Cerebellar cortex (tissue), 1 donor: ENCODE measurements around the gene ZNF74.
A peak's percentile ranks its signal among the peaks of the same experiment; 100 is the strongest.

Experiments used
- DNase-seq: peaks from one replicate; pipeline ENCODE4 v3.0.0-alpha.2; 2015; ENCODE audit warnings: low spot score

The ZNF74 gene

DNA sequence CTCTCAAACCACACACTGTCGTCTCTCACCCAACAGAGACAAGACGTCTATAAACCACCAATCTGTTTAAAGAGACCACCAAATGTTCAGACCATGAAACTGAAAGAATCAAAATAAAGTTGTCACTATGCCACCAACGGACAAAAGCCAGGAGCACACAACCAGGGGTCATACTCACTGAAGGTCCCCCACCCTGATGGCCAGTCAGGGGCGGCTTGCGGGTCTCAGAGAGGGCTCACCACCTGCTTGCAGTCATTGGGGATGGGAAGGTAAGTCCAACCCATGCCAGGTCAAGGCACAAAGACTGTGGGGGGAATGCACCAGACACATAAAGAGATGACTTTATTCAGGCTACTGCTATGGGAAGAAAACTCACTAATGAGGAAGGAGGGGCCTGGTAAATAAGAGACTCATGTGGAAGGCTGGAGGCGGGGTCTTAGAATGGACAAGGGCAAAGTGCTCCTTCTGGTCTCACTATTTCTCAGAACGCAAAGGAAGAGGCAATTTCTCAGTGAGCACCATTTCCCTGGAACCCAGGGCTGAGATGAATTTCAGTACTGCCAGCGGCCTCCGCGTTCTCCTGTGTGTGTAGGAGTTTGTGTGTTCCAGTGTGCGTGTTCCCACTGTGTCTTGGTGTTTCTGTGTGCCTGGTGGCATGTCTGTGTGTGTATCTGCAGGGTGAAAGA is 26.3 kb downstream of the ZNF74 start:
- peak; percentile 31 for DNase-seq

DNA sequence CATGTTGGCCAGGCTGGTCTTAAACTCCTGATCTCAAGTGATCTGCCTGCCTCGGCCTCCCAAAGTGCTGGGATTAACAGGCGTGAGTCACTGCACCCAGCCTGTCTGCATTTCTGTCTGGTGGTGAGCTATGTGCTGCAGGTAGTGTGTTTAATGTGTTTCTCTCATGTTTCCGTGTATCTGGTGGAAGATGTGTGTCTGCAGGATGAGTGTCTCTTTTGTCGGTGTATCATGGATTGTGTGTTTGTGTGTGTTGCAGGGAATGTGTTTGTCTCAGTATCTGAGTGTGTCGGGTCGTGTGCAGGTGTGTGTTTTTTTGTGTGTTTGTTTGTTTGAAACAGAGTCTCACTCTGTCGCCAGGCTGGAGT is 27.5 kb downstream of the ZNF74 start:
- DNase-seq: no peak

DNA sequence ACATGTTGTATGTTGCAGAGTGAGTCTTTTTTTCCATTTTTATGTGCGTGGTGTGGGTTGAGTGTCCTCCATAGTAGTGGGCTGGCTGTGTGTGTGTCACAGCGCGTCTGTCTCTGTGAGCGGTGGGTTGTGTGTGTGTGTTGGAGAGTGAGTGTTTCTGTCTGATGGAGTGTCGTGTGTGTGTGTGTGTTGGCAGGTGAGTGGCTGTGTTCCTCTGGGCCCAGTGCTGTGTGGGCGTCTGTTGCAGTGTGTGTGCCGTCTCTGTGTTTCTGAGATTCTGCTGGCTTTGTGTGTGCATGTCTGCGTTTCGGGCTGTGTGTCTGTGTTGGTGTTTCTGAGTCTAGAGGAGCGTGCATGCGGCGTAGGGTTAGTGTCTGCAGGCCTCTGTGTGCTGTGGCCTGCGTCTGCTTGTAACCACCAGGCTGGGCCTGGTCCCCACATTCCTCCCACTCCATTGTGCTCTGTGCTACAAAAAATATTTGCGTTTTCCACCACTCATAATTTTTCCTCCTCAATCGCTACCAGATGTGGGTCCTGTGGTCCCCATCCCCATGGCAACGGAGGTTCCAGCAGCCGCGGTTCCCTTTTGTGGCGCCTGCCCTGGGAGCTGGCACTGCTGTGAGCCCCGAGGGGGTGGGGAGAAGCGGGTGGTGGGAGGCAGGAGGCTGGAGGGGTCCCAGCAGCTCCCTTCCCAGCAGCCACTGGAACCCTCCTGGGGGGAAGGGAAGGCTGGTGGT is 28.5 kb downstream of the ZNF74 start:
- no peak for DNase-seq

DNA sequence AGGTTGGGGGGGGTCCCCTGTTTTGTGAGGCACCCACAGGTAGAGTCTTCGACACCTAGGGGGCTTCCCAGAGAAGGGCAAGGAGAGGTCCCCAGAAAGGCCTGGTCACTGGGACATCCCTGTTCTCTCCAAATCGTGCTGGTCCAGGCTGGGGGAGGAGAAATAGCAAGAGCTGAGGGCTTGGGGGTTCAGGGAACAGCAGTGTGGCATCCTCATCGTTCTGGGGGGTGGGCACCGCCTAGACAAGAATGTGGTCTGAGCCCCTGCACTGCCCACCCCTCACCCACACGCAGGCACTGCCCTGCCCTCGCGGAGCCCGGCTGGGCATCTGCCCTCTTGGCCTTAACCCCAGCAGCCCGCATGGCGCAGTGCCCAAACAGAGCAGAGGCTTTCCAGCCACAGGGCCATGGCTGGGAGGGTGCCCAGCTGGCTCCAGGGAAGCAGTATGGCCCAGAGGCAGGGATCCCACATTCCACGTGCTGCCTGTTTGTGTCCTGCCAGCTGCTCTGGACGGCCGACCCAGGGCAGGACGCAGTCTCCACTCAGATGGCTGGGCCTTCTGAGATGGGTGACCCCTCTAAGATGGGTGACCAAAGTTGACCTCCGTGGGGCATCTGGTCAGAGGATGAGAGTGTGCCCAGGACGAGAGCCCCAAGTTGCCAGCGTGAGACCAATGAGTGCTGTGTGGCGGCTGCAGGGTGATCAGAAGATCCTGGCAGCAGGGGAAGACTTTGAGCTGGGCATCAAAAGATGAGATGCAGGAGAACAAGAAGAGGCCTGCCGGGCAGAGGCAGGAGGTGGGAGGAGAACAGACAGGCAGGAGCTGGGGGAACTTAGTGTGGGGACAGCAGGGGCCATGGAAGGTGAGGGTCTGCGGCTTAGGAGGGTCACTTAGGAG is 29.3 kb downstream of the ZNF74 start:
- DNase-seq: no peak

DNA sequence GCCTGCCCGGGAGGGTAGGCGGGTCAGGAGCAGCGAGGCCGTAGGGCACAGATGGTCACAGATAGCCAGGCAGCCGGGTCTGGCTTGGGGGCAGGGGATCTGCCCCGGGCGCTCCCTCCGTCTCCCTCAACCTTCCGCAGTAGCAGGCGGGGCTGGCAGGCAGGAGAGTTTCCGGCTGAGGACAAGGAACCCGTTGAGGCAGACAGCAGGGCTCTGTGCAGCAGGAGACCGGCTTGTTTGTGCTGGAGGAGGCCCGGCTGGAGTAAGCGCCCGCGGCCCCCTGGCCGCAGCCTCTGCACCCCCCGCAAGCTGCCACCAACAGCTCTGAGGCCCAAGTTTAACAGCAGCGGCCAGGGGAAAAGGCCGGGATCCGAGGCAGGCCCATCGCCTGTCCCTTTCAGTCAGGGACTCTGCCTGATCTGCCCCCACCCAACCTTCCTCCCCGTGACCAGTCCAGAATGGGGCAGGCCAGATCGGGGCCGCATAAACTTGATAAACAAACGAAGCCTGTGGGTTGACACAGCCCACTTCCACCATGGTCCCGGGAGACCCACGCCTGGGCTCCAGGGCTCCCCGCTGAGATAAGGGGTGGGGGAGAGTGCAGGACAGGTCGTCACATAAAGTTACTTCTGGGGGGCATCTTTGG is 30.1 kb downstream of the ZNF74 start:
- no peak for DNase-seq

DNA sequence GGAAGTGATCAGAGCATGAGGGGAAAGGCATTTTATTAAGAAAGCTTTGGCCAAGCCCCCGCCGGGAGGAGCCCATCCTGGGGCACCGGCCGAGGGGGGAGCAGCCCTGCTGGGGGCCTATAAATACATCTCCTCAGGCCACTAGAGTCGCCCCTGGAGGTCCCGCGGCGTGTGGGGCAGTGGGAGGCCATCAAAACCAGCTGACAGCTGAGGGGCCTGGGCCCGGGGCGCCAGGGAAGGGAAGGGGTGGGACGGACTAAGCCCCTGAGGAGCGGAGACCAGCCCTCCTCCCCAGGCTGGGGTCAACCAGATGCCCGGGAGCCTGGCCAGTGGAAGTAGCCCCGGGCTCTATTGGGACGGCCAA is 30.6 kb downstream of the ZNF74 start:
- no peak for DNase-seq

DNA sequence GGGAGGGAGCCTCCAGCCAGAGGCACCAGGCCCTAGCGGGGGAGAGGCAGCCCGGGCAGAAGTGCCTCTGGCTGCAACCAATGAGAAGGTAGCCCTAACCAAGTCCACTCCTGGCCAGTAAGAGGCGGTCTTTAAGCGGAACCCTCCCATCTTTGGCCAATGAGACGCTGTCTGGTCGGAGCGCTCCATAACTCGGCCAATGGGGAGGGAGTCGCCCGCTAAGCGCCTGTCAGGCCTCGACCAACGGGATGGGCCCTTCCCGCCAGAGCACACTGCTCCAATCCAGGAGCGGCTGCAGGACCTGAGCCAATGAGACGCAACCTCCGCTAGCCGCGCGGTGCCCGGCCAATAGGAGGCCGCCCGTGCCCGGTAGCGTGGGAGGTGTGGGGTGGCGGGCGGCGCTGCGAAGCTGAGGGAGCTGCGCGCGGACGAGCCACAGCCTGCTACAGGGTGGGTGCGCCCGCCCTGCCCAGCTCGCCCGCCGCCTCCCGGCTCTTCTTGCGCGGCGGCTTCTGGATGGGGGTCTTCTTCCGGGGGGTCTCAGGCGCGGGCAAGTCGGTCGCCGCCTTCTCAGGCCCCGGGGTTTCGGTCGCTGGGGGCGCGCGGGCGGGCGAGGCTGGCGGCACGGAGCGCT is 31.1 kb downstream of the ZNF74 start:
- DNase-seq: peak; percentile 41

DNA sequence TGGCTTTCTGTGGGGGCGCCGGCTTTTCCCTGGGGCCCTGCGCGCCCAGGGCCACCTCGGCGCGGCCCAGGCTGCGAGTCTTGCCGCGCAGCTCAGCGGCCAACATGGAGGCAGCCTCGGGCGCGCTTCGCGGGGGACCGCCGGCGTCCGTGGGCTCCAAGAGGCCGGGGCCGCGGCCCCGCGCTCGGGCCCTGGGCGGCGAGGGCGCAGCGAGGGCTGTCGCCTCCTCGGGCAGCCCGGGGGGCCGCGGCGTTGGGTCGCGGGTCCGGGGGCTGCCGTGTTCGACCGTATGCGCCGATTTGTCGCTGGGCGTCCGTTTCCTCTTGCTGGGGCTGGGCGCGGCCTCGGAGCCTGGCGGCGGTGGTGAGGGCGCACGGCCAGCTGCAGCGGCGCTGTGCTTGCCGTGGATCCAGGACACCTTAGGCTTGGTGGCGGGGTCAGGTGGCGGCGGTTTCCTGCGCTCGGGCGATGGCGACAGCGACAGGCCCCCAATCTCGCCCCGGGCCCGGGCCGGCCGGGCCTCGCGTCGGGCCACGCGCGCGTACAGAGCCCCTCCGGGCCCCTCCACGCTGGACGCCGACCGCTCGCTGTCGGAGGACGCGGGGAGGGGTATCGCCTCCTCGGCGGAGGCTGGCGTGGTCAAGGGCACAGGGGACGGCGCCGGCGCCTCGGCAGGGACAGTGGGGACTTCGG is 31.8 kb downstream of the ZNF74 start:
- no peak for DNase-seq

DNA sequence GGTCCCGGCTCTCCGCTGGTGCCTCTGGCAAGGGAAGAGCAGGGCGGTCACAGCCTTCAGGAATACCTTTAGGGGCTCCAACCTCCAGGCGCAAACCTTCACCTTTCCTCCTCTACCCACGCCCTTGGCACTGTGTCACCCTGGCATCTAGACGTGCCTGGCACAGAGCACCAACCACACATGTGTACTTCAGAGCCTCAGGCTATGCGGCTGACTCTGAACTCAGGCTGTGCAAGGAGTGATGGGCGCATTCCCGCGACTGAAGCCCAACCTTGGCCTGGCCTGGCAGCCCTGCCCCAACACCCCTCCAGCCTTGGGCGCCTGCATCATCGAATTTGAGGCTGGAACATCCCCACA is 32.3 kb downstream of the ZNF74 start:
- DNase-seq: no peak

DNA sequence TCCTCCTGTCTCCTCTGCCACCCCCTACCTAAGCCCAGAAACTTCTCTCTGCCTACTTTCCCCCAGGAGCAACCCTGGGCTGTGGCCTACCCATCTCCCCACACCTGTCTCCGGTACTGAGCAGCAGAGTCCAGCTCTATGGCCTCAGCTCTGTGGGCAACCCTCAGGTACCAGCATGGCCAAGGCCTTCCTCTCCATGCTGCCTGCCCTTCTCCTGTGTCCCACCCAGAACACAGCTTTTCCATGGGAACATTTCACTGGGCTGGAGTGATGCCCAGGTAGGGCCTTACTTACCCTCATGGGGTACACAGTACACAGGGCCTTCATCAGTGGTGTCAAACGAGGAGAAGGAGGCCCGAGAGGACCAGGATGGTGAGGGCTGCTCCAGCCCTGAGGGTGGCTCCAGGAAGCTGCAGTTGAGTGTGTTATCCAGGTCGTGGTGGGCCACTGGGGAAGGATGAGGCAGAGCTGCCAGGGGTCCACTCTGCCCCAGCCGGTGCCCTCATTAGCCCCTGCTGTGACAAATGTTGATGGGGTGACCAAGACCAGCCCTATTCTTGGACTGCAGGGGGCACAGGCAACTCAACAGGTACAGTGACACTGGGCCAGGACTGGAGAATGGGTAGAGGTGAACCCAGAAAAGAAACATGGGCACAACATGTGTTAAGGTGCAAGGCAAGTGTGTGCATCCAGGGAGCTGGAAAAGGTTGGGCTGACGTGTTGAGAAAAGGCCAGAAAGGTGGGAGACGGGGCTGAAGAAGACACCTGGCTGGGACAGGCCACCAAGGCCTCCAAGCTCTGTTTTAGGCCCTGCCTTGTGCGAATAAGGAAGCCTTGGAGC is 33.4 kb downstream of the ZNF74 start:
- DNase-seq: no peak

DNA sequence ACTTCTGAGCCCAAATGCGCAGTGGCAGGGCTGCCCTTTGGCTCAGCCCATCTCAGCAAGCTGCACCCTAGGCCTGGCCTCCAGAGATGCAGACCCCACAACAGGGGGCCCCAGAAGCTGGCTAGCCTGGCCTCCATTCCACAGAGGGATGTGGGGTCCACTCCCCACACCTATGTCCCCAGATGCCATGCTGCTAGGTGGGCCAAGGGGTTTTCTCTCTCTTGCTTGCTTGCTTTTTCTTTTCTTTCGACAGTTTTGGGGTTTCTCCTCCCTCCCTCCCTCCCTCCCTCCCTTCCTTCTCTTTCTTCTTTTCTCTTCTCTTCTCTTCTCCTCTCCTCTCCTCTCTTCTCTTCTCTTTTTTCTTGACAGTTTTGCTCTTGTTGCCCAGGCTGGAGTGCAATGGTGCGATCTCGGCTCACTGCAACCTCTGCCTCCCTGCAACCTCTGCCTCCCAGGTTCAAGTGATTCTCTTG is 34.0 kb downstream of the ZNF74 start:
- DNase-seq: no peak

DNA sequence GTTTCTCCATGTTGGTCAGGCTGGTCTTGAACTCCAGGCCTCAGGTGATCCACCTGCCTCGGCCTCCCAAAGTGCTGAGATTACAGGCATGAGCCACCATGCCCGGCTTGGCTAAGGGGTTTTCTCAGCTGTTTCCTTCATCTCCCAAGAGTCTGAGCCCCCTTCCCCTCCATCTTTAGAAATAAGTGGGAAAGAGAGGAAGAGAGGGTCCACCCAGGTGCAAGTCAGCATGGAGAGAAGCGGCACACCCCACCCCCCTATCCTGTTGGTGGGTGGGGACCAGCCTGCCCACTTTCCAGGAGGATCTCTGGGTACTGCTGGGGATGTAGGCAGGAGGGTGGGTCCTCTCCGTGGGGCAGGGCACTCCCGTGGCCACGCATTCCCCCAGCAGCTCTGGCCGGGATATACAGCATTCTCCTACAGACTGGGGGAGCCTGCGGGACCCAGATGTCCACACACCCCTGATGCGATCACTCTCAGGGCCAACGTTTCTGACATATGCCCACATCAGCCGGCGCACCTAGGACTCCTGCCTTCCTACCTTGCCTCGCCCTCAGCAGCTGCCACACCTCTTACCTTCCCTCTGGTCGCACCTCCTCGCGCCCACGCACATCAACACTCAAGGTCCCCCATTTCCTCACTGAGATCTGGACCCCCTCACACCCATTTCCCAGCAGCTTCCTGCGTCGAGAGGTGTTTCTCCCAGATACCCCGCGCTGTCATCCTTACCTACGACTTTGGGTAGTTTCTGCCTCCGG is 34.7 kb downstream of the ZNF74 start:
- no peak for DNase-seq

DNA sequence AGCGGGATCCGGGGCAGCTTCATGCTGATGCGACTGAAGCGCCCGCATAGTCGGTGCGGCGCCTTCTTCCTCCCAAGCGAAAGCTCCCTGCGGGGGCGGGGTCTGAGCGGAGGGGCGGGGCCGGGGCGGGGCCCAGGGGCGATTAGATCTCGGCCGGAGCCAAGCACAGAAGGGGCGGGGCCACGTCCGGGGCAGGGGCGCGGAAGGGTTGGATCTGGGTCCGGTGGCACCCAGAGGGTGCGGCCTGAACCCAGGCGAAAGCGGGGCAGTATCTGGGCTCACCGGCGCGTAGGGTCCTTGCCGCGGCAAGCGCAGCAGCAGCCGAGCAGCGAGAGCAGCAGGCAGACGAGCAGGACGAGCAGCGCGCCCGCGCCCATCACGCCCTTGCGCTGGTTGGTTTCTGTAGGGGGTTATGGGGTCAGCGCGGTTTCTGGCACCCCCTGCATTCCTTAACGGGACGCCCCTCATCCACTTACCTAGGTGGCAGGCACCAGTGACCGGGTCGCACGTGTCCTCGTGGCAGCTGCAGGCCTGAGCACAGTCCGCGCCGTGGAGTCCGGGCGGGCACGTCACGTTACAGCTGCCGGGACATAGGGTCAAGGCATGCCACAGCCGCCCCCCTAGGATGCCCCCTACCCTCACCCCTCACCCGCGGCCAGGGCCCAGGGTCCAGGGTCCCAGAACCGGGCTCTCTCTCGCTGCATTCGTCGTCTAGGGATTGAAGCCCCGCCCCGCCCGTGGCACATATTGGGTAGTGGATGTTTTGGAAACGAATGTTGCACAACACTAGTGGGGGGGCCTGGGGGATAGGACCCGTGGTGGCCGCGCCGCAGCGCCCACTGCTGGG is 35.5 kb downstream of the ZNF74 start:
- DNase-seq: no peak

DNA sequence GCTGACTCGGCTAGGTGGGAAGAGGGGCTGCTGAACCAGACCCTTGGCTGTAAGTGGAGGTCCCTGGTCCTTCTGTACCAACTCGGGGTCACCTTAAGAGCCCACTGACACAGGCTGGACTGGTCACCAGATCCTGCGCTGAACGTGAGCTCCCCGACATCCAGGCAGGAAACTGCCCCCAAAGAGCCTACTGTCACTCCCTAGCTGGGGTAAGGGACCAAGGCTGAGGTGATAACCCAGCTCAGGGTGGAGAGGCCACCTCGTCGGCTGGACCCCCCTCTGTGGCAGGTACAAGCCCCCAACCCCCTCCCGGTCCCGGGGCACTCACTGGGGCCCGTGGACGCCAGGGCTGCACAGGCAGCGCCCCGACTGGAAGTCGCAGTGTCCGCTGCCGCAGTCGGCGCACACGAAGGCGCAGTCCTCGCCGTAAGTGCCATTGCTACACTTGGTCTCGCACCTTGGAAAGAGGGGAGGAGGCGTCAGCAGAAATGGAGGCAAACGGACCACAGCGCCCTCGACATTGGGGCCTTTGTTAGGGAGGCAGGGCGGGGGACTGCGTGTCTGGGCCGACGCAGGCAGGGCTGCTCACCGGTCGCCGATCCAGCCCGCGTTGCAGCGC is 36.3 kb downstream of the ZNF74 start:
- no peak for DNase-seq

DNA sequence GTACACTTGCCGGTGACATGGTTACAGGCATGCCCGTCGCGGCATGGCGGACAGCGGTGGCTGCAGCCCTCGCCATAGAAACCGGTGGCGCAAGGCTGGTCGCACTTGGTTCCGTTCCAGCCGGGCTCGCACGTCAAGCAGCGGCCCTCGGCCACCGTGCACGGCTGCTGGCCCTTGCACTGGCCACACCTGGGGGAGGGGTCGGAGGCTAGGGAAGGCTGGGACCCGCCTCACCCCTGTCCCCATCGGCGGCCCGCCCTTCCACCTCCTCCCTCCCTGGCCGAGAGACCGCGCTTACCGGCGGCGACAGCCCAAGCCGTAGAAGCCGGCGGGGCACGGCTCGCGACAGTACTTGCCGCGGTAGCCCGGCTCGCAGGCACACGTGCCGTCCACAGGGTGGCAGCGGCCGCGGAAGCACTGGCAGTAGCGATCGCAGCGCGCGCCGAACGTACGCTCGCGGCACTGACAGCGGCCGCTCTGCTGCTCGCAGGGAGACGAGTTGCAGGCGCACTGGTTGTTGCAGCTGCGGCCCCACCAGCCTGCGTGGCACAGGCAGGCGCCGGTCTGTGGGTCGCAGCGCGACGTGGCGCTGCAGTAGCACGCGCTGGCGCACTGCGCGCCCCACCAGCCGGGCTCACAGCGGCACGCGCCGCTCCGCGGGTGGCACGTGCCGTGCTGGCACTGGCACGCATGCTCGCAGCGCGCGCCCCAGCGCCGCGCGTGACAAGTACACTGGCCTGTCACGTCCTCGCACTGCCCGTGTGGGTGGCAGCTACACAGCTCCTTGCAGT is 37.0 kb downstream of the ZNF74 start:
- DNase-seq: no peak

DNA sequence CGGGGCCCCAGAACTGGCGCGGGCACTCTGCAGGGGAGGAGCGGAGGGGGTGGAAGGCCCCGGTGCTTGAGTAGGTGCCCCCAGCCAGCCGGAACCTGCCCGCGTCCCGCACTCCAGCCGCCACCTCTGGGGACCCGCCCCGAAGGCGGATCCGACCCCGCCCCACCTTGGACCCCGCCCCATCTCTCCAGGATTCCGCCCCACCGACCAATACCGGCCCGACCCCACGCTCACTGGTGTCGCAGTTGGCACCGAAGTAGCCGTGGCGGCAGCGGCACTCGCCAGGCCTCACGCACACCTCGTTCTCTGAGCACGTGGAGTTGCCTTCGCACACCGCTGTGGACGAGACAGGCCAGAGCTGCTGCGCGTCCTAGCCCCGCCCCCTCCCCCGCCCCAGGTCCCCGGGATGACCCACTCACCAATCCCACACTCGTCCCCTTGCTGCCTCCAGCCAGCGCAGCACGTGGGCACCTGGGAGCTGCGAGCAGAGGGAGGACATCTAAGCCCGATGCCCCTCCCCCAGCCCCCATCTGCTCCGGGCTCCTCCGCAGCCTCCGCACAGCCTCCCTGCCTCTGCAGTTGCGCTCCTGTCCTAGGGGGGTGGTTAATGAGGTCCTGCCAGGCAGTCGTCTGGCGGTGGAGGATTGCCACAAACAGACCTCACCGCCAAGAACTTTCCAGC is 37.7 kb downstream of the ZNF74 start:
- no peak for DNase-seq

DNA sequence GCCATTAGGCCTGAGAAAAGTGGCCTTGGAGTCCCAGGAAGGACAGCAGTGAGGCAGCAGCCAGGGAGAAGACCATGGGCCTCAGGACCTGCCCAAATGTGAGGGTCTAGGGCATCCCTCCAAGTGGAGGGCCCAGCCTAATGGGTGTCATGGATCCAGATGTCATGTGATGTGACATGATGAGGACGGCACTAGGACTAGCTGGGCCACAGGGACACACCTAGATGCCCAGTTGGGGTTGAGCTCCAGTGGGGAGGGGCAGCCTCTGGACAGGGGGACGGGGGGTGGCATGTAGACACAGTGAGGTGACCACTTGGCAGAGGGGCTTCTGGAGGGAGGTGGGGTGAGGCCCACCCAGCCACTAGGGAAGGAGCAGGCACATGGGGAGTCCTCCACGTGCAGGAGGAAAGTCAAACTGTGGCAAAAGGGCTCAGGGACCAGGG is 38.3 kb downstream of the ZNF74 start:
- no peak for DNase-seq
